Erythroblast (primary cell): ENCODE results near the gene HES5.

Experiments used
- GATA1 ChIP-seq: IDR thresholded peaks from 2 replicates; pipeline ENCODE4 v1.6.1; 2011; ENCODE audit warnings: low read depth, mild to moderate bottlenecking, control low read depth, low read length, moderate library complexity
- POLR2A ChIP-seq: IDR thresholded peaks from 2 replicates; pipeline ENCODE4 v1.6.1; 2011; ENCODE audit warnings: mild to moderate bottlenecking, low read length

DNA sequence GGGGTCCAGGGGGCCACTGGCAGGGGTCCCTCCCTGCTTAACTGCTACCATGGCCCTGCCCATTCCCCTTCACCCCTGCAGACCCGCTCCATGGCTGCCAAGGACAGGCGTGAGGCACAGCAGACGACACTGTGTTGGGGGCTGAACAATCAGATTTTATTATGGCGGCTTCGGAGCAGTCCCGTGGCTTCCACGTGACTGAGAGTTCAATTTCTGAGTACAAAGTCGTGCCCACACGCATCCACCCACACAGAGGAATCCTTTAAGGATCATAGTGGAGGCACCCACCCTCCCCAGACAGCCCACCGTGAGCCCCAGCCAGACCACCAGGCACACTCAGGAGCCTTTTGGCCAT is 1.5 kb downstream of the HES5 start:
- no peak for TF ChIP-seq POLR2A
- no peak for TF ChIP-seq GATA1
